ENCODE data around the gene USP1.

The USP1 gene

GRCh38 chr1:62397301-62397700 is 39.5 kb upstream of the USP1 start:
- TF ChIP-seq FOXP2 (optimal IDR thresholded peaks at IDR 0.05; ENCODE audit: control extremely low read depth, extremely low read length, insufficient read depth) = no peak
- no peak for TF ChIP-seq POLR2AphosphoS5 (IDR thresholded peaks at IDR 0.05; ENCODE audit: borderline replicate concordance, low read depth, low read length)
- no peak for TF ChIP-seq EZH2 (IDR thresholded peaks at IDR 0.05)
- no peaks in the 10 kb centered on the region for H3K9me3 ChIP-seq (ENCODE audit: low read depth, low read length)
- H3K4me3 ChIP-seq = no peak overlapping the region
- no peaks in the 10 kb centered on the region for H3K36me3 ChIP-seq (ENCODE audit: insufficient read depth, low read length)
- no peak for DNase-seq (ENCODE audit: low read depth, low spot score)
- no peak overlapping the region for H3K27ac ChIP-seq
- no peak overlapping the region for H3K9ac ChIP-seq (ENCODE audit: insufficient read length)

- TF ChIP-seq POLR2AphosphoS5 (IDR thresholded peaks at IDR 0.05; ENCODE audit: borderline replicate concordance, low read depth, low read length) (no peak), FOXP2 (optimal IDR thresholded peaks at IDR 0.05; ENCODE audit: control extremely low read depth, extremely low read length, insufficient read depth) (no peak), EZH2 (IDR thresholded peaks at IDR 0.05) (no peak)
- no peak overlapping the region for H3K9ac ChIP-seq (ENCODE audit: insufficient read length)
- no peaks in the 10 kb centered on the region for H3K9me3 ChIP-seq (ENCODE audit: low read depth, low read length)
- H3K36me3 ChIP-seq (ENCODE audit: insufficient read depth, low read length) = no peaks in the 10 kb centered on the region
- H3K4me3 ChIP-seq = no peak overlapping the region
- no peak for DNase-seq (ENCODE audit: low read depth, low spot score)
- H3K27ac ChIP-seq = no peak overlapping the region
Measured at GRCh38 chr1:62398377-62398776, 38.5 kb upstream of the USP1 start.

- Histone ChIP-seq H3K9me3 (ENCODE audit: low read depth, low read length) (no peaks in the 10 kb centered on the region), H3K36me3 (ENCODE audit: insufficient read depth, low read length) (no peaks in the 10 kb centered on the region), H3K27ac (no peak overlapping the region), H3K9ac (ENCODE audit: insufficient read length) (no peak overlapping the region), H3K4me3 (no peak overlapping the region)
- DNase-seq (ENCODE audit: low read depth, low spot score) = peak; percentile 67
- no peak for TF ChIP-seq EZH2 (IDR thresholded peaks at IDR 0.05)
- no peak for TF ChIP-seq FOXP2 (optimal IDR thresholded peaks at IDR 0.05; ENCODE audit: control extremely low read depth, extremely low read length, insufficient read depth)
- TF ChIP-seq POLR2AphosphoS5 (IDR thresholded peaks at IDR 0.05; ENCODE audit: borderline replicate concordance, low read depth, low read length) = no peak; the same call in 1 of the 2 replicates
Measured at GRCh38 chr1:62401034-62401760, 35.7 kb upstream of the USP1 start.

- Histone ChIP-seq H3K36me3 (ENCODE audit: insufficient read depth, low read length) (no peaks in the 10 kb centered on the region), H3K4me3 (no peak overlapping the region), H3K9me3 (ENCODE audit: low read depth, low read length) (no peaks in the 10 kb centered on the region), H3K9ac (ENCODE audit: insufficient read length) (no peak overlapping the region), H3K27ac (no peak overlapping the region)
- no peak for DNase-seq (ENCODE audit: low read depth, low spot score)
- no peak for TF ChIP-seq POLR2AphosphoS5 (IDR thresholded peaks at IDR 0.05; ENCODE audit: borderline replicate concordance, low read depth, low read length)
- no peak for TF ChIP-seq EZH2 (IDR thresholded peaks at IDR 0.05)
- no peak for TF ChIP-seq FOXP2 (optimal IDR thresholded peaks at IDR 0.05; ENCODE audit: control extremely low read depth, extremely low read length, insufficient read depth)
Measured at GRCh38 chr1:62405247-62405646, 31.6 kb upstream of the USP1 start.

GRCh38 chr1:62406576-62406975 is 30.3 kb upstream of the USP1 start:
- Histone ChIP-seq H3K9me3 (ENCODE audit: low read depth, low read length) (no peaks in the 10 kb centered on the region), H3K4me3 (no peak overlapping the region), H3K36me3 (ENCODE audit: insufficient read depth, low read length) (no peaks in the 10 kb centered on the region), H3K9ac (ENCODE audit: insufficient read length) (no peak overlapping the region), H3K27ac (no peak overlapping the region)
- TF ChIP-seq POLR2AphosphoS5 (IDR thresholded peaks at IDR 0.05; ENCODE audit: borderline replicate concordance, low read depth, low read length) (no peak), FOXP2 (optimal IDR thresholded peaks at IDR 0.05; ENCODE audit: control extremely low read depth, extremely low read length, insufficient read depth) (no peak), EZH2 (IDR thresholded peaks at IDR 0.05) (no peak)
- no peak for DNase-seq (ENCODE audit: low read depth, low spot score)

- DNase-seq (ENCODE audit: low read depth, low spot score) = peak; percentile 55
- Histone ChIP-seq H3K4me3 (no peak overlapping the region), H3K36me3 (ENCODE audit: insufficient read depth, low read length) (no peaks in the 10 kb centered on the region), H3K9ac (ENCODE audit: insufficient read length) (no peak overlapping the region), H3K9me3 (ENCODE audit: low read depth, low read length) (no peaks in the 10 kb centered on the region), H3K27ac (no peak overlapping the region)
- TF ChIP-seq POLR2AphosphoS5 (IDR thresholded peaks at IDR 0.05; ENCODE audit: borderline replicate concordance, low read depth, low read length) = no peak
- TF ChIP-seq FOXP2 (optimal IDR thresholded peaks at IDR 0.05; ENCODE audit: control extremely low read depth, extremely low read length, insufficient read depth) = no peak
- TF ChIP-seq EZH2 (IDR thresholded peaks at IDR 0.05) = no peak
Measured at GRCh38 chr1:62407398-62408009, 29.3 kb upstream of the USP1 start.

- H3K4me3 ChIP-seq = no peak overlapping the region
- no peak for DNase-seq (ENCODE audit: low read depth, low spot score)
- no peaks in the 10 kb centered on the region for H3K9me3 ChIP-seq (ENCODE audit: low read depth, low read length)
- TF ChIP-seq EZH2 (IDR thresholded peaks at IDR 0.05) = no peak
- no peak for TF ChIP-seq POLR2AphosphoS5 (IDR thresholded peaks at IDR 0.05; ENCODE audit: borderline replicate concordance, low read depth, low read length)
- no peak for TF ChIP-seq FOXP2 (optimal IDR thresholded peaks at IDR 0.05; ENCODE audit: control extremely low read depth, extremely low read length, insufficient read depth)
- H3K9ac ChIP-seq (ENCODE audit: insufficient read length) = no peak overlapping the region
- no peaks in the 10 kb centered on the region for H3K36me3 ChIP-seq (ENCODE audit: insufficient read depth, low read length)
- H3K27ac ChIP-seq = no peak overlapping the region
Measured at GRCh38 chr1:62415687-62416086, 21.2 kb upstream of the USP1 start.

- no peak for DNase-seq (ENCODE audit: low read depth, low spot score)
- TF ChIP-seq POLR2AphosphoS5 (IDR thresholded peaks at IDR 0.05; ENCODE audit: borderline replicate concordance, low read depth, low read length) = no peak
- no peak for TF ChIP-seq EZH2 (IDR thresholded peaks at IDR 0.05)
- TF ChIP-seq FOXP2 (optimal IDR thresholded peaks at IDR 0.05; ENCODE audit: control extremely low read depth, extremely low read length, insufficient read depth) = no peak
- no peak overlapping the region for H3K27ac ChIP-seq
- no peak overlapping the region for H3K9ac ChIP-seq (ENCODE audit: insufficient read length)
- no peaks in the 10 kb centered on the region for H3K36me3 ChIP-seq (ENCODE audit: insufficient read depth, low read length)
- H3K9me3 ChIP-seq (ENCODE audit: low read depth, low read length) = no peaks in the 10 kb centered on the region
- H3K4me3 ChIP-seq = no peak overlapping the region
Measured at GRCh38 chr1:62417351-62417999, 19.4 kb upstream of the USP1 start.

Data from SK-N-MC (cell line).